BJ (cell line): ENCODE data around the gene CNIH1. TPM values are rescaled to one million over a fixed set of nuclear protein-coding genes. Genes with fewer than 3 reads are reported as not detected.
"Not testable (repeated sequence)": the region's sequence is repeated elsewhere in the genome, so short reads cannot be mapped to it uniquely, and the experiment has no call there.

Source experiments
- CTCF ChIA-PET: fragments of 350-600 bp; formaldehyde crosslinking; extraction: SDS; loops from one replicate; lab custom pipeline; 2021; ENCODE audit warnings: antibody characterized with exemption, inconsistent platforms; lab: Yijun Ruan, JAX
- POLR2A ChIA-PET: fragments of 300-600 bp; sonication (Branson Sonifier 250); formaldehyde crosslinking; extraction: SDS; loops from one replicate; lab custom pipeline; 2021; ENCODE audit warnings: antibody characterized with exemption; lab: Charles Lee
- DNase-seq: peaks from one replicate; pipeline ENCODE4 v3.0.0-alpha.2; 2011; ENCODE audit warnings: low read depth
- H3K27me3 ChIP-seq: 2 replicates; pipeline ENCODE4 v1.6.0; 2011; ENCODE audit warnings: low read length; ENCODE audit not compliant: control insufficient read depth, insufficient read depth
- H3K36me3 ChIP-seq: 2 replicates; pipeline ENCODE4 v1.5.1; 2011; ENCODE audit warnings: low read length; ENCODE audit not compliant: control insufficient read depth, insufficient read depth
- H3K4me3 ChIP-seq: 2 replicates; pipeline ENCODE4 v1.5.1; 2011; ENCODE audit warnings: low read depth, mild to moderate bottlenecking, control low read depth, low read length
- polyA plus RNA-seq: library from polyadenylated mRNA; depleted of rRNA; stranded (reverse); fragments of >200 nt; gene quantifications from 2 replicates; pipeline ENCODE4 v1.2.3, GENCODE V29; 2011
- TF ChIP-seq, protein P1 (sequence below): IDR thresholded peaks from 2 replicates; pipeline ENCODE4 v1.5.1; 2011; ENCODE audit warnings: low read depth, mild to moderate bottlenecking, control low read depth, inconsistent platforms, low read length, moderate library complexity; ENCODE audit not compliant: insufficient read depth

CNIH1 gene
- polyA plus RNA-seq, 1 experiment, result 313 TPM

DNA sequence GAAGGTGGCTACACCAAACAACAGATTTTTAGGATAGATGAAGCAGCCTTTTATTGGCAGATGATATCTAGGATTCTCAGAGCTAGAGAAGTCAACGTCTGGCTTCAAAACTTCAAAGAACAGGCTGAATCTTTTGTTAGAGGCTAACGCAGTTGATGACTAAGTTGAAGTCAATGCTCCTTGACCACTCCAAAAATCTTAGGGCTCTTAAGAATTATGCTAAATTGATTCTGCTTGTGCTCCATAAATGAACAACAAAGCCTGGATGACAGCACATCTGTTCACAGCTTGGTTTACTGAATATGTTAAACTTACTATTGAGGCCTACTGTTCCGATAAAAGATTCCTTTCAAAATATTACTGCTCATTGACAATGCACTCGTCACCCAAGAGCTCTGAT is 57.3 kb downstream of the CNIH1 start:
- no peak for DNase-seq
- Histone ChIP-seq H3K36me3 (no peaks in the 10 kb centered on the region), H3K4me3 (no peak overlapping the region), H3K27me3 (peaks cover 14% of the 10 kb centered on the region)
- ChIA-PET CTCF (interaction anchor here (1.0 to 1.3 kb wide), 2 partner anchors 9 to 13 kb away, joined by 3 to 5 read pairs; partner anchors contain the start of gene CDKN3), POLR2A (no interaction called here)
- TF ChIP-seq, protein P1, sequence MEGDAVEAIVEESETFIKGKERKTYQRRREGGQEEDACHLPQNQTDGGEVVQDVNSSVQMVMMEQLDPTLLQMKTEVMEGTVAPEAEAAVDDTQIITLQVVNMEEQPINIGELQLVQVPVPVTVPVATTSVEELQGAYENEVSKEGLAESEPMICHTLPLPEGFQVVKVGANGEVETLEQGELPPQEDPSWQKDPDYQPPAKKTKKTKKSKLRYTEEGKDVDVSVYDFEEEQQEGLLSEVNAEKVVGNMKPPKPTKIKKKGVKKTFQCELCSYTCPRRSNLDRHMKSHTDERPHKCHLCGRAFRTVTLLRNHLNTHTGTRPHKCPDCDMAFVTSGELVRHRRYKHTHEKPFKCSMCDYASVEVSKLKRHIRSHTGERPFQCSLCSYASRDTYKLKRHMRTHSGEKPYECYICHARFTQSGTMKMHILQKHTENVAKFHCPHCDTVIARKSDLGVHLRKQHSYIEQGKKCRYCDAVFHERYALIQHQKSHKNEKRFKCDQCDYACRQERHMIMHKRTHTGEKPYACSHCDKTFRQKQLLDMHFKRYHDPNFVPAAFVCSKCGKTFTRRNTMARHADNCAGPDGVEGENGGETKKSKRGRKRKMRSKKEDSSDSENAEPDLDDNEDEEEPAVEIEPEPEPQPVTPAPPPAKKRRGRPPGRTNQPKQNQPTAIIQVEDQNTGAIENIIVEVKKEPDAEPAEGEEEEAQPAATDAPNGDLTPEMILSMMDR, result no peak

DNA sequence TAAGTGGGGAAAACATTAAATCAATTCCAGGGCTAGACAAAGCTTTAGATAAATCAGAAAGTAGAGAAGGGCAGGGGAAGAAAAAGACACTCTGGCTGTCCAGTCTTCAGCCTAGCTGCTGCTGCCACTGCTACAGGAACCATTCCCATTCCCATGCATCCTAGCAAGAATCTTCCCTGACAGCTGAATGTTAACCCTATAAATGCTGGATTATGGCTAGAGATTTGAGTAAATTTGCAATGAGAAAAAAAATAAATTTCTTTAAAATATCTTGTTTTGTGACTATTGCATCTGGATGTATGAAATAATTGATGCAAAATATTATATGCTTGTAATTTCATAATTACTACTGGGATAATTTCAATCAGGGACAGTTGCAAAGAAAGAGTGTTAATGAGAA is 59.4 kb downstream of the CNIH1 start:
- Histone ChIP-seq H3K4me3 (no peak overlapping the region), H3K36me3 (no peaks in the 10 kb centered on the region), H3K27me3 (peaks cover 14% of the 10 kb centered on the region)
- DNase-seq, result no peak
- ChIA-PET POLR2A (no interaction called here), CTCF (interaction anchor here (0.7 kb wide), 1 partner anchor 41 kb away, joined by 3 read pairs; no protein-coding TSS in a partner anchor)
- TF ChIP-seq, protein P1, result no peak

DNA sequence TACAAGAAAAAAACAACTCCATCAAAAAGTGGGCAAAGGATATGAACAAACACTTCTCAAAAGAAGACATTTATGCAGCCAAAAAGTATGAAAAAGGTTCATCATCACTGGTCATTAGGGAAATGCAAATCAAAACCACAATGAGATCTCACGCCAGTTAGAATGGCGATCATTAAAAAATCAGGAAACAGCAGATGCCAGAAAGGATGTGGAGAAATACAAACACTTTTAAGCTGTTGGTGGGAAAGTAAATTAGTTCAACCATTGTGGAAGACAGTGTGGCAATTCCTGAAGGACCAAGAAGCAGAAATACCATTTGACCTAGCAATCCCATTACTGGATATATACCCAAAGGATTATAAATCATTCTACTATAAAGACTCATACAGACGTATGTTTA is 60.6 kb downstream of the CNIH1 start:
- DNase-seq, H3K27me3 ChIP-seq, H3K4me3 ChIP-seq, POLR2A ChIA-PET, H3K36me3 ChIP-seq: not testable (repeated sequence)
- CTCF ChIA-PET, result interaction anchor here (1.2 kb wide), 1 partner anchor 14 kb away, joined by 4 read pairs; no protein-coding TSS in a partner anchor

DNA sequence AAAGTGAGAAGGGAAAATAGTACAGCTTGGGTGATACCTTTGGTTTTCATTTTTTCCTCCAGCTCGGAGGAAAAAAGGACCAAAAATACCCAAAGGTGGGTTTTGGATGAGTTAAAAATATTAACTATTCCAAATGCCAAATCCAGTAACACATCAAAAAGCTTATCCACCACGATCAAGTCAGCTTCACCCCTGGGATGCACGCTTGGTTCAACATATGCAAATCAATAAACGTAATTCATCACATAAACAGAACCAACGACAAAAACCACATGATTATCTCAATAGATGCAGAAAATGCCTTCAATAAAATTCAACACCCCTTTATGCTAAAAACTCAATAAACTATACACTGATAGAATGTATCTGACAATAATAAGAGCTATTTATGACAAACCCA is 62.3 kb downstream of the CNIH1 start:
- H3K4me3 ChIP-seq, H3K27me3 ChIP-seq, H3K36me3 ChIP-seq, DNase-seq, POLR2A ChIA-PET: not testable (repeated sequence)
- CTCF ChIA-PET, result interaction anchor here (1.3 kb wide), 1 partner anchor 9 kb away, joined by 4 read pairs; no protein-coding TSS in a partner anchor

DNA sequence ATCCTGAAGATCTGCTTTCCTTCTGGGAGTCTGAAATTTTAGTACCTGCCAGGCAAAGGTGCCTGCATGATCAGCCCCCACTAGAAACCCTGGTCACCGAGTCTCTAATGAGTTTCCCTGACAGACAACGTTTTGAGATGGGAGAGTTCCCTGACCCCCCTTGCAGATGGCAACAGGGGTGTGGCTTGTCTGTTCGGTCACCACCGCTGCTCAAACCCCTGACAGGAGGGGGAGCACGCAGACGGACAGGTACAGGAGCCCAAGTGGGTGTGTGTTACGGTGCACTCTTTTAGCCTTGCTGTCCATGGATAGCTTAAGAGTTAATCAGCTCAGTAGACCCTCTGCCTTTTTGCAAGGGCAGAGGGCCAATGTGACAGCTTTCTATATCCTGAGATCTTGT is 63.7 kb downstream of the CNIH1 start:
- CTCF ChIA-PET, result interaction anchor here (1.8 kb wide), 1 partner anchor 20 kb away, joined by 4 read pairs; the partner anchor contains the start of gene CDKN3
- POLR2A ChIA-PET, result no interaction called here
- no peaks in the 10 kb centered on the region for H3K36me3 ChIP-seq

DNA sequence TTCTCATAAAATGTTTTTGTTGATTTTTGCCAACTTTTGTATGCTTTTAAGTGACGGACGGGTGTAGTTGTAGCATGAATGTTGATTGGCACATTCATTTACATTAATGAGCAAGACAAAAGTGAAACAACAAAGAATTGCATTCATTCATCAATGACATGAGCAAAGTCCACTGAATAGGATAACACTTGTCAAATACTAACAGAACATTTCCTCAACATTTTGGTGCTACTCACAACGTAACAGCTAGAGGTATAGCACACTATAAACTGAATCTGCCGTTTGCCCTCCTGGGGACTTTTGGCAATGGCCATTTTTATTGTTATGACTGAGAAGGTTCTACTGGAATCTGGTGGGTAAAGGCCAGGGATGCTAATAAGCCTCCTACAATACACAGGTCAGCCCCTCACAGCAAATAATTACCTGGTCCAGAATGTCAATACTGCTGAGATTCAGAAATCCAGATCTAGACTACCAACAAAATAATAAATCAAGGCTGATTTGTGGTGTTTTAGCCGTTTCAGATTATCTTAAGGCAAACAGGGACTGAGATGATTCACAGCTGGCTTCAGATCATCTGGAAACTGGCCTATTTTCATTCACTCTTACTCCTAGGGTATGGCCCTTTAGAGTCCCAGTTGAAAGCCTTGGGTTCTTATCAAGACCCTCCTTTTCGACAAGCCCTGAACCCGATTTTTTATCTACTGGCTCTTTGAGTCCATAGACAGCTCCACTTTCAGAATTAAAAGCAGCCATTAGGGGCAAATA is 66.9 kb downstream of the CNIH1 start:
- CTCF ChIA-PET, result interaction anchor here (1.2 kb wide), 1 partner anchor 45 kb away, joined by 4 read pairs; no protein-coding TSS in a partner anchor
- Histone ChIP-seq H3K36me3 (no peaks in the 10 kb centered on the region), H3K4me3 (no peak overlapping the region), H3K27me3 (peaks cover 4% of the 10 kb centered on the region; the same call in 1 of the 2 replicates)
- TF ChIP-seq, protein P1, result no peak
- no peak for DNase-seq
- POLR2A ChIA-PET, result no interaction called here

More for the DNA sequence above, 63.7 kb downstream of the CNIH1 start:
- no peak for DNase-seq
- H3K27me3 ChIP-seq, result peaks cover 4% of the 10 kb centered on the region; the same call in 1 of the 2 replicates
- no peak overlapping the region for H3K4me3 ChIP-seq
- TF ChIP-seq, protein P1, result no peak
